GM20431 (cell line): ENCODE data around the gene MYBPC1.

Source experiments
- in situ Hi-C: fragments of 300-500 bp; cut with MseI, MboI; formaldehyde crosslinking; loops from one replicate; pipeline ENCODE4 v1.15.0; 2020; ENCODE audit warnings: low sequenced_read_pairs; ENCODE audit not compliant: unreplicated experiment

Gene MYBPC1

GRCh38 chr12:101690544-101691098 lies 95.8 kb downstream of the MYBPC1 start:
- in situ Hi-C loops: no loop called here

GRCh38 chr12:101691503-101692096 lies 96.8 kb downstream of the MYBPC1 start:
- in situ Hi-C loops: no loop called here

- in situ Hi-C loops: no loop called here
Observed at GRCh38 chr12:101694297-101694848, 99.6 kb downstream of the MYBPC1 start.

GRCh38 chr12:101694986-101695385 lies 100.2 kb downstream of the MYBPC1 start:
- in situ Hi-C loops: no loop called here

GRCh38 chr12:101695706-101696105 lies 100.9 kb downstream of the MYBPC1 start:
- in situ Hi-C loops: no loop called here

- in situ Hi-C loops: no loop called here
Observed at GRCh38 chr12:101696251-101697196, 101.8 kb downstream of the MYBPC1 start.

- in situ Hi-C loops: no loop called here
Observed at GRCh38 chr12:101697197-101697929, 102.6 kb downstream of the MYBPC1 start, which contains the start of gene CHPT1. Gene CHPT1, plus strand, starts transcription at chr12:101697640. Its CDS starts 222 bp downstream, at chr12:101697862.

- in situ Hi-C loops: no loop called here
Observed at GRCh38 chr12:101697930-101698799, 103.4 kb downstream of the MYBPC1 start.

- in situ Hi-C loops: no loop called here
Observed at GRCh38 chr12:101698800-101699347, 104.1 kb downstream of the MYBPC1 start.

- in situ Hi-C loops: no loop called here
Observed at GRCh38 chr12:101700299-101700820, 105.6 kb downstream of the MYBPC1 start.

- in situ Hi-C loops: no loop called here
Observed at GRCh38 chr12:101703487-101703886, 108.7 kb downstream of the MYBPC1 start.

GRCh38 chr12:101706403-101706802 lies 111.6 kb downstream of the MYBPC1 start:
- in situ Hi-C loops: no loop called here

- in situ Hi-C loops: no loop called here
Observed at GRCh38 chr12:101707131-101707782, 112.5 kb downstream of the MYBPC1 start.

GRCh38 chr12:101710288-101710687 lies 115.5 kb downstream of the MYBPC1 start:
- in situ Hi-C loops: no loop called here

- in situ Hi-C loops: no loop called here
Observed at GRCh38 chr12:101713059-101713682, 118.4 kb downstream of the MYBPC1 start.

GRCh38 chr12:101713930-101714329 lies 119.2 kb downstream of the MYBPC1 start:
- in situ Hi-C loops: no loop called here

GRCh38 chr12:101714877-101715444 lies 120.2 kb downstream of the MYBPC1 start:
- in situ Hi-C loops: no loop called here
